ENCODE data around the gene GMPS. TPM values are rescaled to one million over a fixed set of nuclear protein-coding genes. Genes with fewer than 3 reads are reported as not detected.
A peak's percentile ranks its signal among the peaks of the same experiment; 100 is the strongest.
"Not testable (repeated sequence)": the region's sequence is repeated elsewhere in the genome, so short reads cannot be mapped to it uniquely, and the experiment has no call there.

The GMPS gene
- total RNA-seq, 1 donor from 2014 or later, result 34.0 TPM

DNA sequence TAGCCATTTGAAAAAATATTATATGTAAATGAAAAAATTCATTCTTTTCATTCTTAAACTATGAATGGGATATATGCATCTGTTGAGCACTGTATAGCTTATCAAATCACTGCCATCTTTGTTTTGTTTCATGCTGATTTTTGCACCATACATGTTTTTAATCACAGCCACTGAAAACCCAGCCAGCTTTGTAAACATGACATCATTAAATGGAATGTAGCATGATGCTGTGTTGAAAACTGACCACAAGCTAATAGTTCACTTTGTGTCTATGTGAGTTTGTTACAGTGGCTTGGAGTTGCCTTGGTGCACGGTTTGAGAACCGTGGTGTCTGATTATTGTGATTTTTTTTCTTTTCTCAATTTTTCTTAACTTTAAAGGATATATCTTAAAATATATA is 75.7 kb downstream of the GMPS start:
- DNase-seq, result no peak

DNA sequence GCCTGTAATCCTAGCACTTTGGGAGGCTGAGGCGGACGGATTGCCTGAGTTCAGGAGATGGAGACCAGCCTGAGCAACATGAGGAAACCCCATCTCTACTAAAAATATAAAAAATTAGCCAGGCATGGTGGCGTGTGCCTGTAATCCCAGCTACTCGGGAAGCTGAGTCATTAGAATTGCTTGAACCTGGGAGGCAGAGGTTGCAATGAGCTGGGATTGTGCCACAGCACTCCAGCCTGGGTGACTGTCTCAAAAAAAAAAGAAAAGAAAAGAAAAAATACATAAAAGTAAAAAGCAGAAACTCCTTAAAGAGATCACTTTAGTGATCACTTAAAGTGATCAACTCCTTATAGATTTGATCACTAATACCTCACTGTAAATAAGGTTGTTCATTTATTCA is 78.0 kb downstream of the GMPS start:
- DNase-seq, result no peak

DNA sequence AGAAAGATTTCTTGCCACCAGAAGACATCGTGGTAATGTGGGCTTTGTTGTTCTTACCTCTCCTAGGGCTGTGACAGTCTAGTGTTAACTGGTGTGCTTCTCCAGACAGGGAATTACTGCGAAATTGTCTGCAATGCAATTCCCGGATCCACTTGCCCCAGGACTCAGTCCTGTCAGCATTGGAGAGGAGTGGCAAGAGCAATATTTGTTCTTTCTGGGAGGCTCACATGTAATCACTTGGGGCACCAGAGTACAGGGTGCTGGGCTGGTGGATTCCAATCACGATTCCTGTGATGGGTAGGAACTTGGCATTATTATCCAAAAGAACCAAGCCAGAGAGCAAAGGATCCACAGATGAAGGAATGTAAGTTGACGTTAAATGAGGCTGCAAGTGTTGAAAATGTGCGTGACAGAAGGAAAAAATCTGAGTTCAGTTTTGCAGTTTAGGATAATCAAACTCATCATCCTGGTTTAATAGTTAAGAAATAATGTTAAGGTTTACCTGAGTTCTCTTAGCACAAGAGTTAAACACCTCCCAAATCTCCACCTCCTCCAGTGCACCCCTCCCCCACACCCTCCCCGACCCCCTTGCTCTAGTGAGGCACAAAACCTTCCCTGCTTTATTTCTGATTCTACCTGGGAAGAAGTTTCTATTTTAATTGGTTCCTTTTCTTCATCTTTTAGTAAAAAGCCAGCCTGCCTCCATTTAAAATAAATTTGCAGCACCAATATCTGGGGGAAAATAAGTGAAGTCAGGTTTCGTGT is 79.2 kb downstream of the GMPS start:
- DNase-seq, result no peak

DNA sequence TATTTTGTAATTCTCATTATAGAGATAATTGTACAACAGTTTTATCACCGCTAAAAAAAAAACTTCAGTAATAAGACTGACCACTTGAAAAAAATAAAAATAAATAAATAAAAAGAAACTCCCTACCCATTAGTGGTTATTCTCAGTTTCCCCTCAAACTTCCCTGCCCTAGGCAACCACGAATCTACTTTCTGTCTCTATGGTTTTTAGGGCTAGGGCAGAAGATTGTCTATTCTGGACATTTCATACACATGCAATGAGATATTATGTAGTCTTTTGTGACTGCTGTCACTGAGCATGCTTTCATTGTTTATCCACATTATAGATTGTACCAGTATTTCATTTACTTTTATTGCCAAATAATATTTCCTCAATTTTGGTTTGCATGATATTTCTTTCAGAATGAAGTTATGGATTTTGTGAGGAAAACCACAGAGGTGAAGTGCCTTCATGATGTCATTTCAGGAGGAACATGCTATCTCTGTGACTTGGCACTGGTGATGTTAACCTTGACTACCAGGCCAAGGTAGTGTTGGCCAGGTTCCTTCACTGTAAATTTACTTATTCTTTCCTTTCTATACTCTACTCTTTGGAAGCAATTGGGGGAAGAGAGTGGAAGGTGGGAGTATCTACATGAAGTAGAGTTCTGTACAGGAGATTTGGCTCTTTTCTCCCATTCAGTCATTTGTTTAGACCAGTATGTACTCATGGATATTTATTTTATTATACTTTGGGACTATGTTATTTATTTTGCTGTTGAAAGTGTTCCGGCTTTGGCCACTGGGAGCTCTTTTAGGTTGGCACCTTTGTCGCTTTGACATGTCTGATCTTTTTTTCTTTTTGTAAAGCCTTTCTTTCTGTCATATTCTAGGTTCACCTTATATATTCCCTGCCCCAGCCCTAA is 86.3 kb downstream of the GMPS start:
- DNase-seq, result no peak

DNA sequence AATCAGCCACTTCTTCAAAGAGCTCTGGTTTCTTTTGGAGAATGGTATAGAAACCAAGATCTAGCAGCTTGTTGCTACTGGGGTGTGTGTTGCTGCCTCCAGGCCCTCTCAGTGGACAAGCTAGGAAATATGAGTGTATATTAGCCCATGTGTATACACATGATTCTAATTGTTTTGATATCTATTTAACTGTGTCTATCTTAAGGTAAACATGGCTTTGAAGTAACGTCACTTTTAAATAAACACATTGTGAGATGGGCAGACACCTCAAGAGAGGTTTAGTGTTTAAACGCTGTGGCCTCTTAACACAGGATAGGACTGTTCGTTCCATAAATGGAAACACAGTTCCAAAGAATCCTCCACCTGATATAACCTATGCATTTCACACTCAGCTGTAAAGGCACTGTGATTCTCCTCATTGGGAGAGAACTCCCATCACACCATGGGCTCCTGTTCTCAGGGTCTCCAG is 87.0 kb downstream of the GMPS start:
- DNase-seq, result no peak

DNA sequence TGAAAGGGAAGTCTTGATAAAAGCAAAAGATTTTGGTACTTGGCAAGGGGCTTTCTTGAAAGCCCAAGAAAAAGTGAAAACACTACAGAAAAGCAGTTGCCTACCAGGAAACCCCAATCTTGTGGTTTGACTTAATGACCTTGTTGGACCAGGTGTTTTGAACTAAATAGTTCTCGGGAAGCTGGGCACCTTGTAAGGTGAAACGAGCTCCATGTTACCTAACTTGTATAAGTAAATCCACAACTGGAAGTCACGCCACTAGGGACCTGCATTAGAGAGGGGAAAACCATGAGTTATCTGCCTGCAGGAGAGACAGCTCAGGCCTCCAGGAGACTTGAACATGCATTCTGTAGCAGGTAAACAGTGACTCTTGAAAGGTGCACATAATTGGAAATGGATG is 88.2 kb downstream of the GMPS start:
- no peak for DNase-seq

DNA sequence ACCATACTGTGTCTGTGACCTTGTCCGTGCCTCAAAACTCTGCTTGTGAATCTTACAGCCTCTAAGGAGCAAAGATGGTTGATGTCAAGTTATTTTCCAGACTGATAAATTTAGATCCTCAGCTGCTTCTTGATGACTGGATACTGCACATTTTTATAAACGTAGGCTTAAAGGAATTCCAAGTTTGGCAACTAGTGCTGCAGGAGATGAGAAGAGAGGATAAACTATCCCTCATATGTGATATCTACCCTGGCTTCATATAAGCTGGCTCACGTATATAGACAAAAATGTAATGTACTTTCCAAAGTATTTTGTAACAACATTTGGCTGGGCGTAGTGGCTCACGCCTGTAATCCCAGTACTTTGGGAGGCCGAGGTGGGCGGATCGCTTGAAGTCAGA is 89.6 kb downstream of the GMPS start:
- no peak for DNase-seq

DNA sequence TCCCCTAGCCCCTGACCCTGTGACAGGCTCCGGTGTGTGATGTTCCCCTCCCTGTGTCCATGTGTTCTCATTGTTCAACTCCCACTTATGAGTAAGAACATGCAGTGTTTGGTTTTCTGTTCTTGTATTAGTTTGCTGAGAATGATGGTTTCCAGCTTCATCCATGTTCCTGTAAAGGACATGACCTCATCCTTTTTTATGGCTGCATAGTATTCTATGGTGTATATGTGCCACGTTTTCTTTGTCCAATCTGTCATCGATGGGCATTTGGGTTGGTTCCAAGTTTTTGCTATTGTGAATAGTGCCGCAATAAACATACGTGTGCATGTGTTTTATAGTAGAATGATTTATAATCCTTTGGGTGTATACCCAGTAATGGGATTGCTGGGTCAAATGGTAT is 90.6 kb downstream of the GMPS start:
- not testable (repeated sequence) for DNase-seq

DNA sequence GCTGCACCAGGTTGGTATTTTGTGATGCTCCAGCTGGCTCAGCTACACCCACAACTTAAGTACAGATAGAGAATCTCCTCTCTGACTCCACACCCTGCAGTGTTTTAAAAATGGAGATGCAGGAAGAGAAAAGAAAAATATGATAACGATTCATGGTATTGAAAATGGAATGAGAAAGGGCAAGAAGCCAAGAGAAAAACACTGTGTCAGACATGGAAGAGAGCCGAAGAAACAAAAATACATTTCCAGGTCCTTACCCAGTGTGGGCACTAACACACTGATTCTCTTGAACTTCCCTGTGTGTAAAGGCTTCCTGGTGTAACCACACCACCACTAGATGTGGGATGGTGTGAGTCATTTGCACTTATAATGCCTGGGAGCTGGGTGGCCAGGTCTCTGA is 93.1 kb downstream of the GMPS start:
- DNase-seq, result no peak

DNA sequence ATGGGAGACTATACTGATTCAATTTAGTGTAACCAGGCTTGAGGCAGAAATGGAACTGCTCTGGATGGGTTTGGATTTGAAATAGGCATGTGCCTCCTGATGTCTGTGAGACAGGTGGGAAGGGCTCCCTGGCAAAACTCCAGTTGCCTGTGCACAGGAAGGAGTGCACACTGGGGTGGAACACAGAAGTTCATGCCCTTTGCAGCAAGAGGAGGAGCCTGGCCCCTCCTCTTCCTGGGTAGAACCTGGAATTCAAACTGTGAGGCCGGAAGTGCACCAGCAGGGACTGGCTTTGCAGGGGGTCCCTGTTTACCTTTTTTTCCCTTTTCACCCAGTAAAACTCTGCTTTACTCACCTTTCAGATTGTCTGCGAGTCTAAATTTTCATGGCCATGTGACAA is 99.9 kb downstream of the GMPS start:
- no peak for DNase-seq

DNA sequence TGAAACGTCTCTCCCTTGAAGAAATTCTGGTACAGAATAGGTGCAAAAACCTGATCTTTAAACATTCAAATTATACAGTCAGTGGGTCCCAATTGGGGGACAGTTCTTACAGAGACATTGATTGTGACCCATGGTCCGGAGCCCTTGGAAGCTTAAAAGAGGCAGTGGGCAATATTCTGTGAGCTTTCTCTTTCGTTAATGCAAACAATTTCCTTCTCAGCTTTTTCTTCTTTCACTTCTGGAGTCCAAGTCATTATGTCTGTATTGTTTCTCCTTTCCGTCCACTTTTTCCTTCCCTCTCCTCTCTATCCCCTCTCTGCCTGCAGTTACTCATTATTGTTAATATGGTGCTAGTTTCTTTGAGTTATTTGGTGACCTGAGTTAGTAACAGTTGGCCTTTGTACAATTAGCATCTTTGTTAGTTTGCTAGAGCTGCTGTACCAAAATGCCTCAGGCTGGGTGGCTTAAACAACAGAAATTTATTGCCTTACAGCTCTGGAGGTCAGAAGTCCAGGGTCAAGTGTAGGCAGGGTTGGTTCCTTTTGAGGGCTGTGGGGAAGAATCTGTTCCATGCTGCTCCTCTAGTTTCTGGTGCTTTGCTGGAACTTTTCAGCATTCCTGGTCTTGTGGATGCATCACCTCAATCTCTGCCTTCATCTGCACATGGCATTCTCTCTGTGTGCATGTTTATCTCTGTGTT is 102.6 kb downstream of the GMPS start:
- DNase-seq, result no peak

DNA sequence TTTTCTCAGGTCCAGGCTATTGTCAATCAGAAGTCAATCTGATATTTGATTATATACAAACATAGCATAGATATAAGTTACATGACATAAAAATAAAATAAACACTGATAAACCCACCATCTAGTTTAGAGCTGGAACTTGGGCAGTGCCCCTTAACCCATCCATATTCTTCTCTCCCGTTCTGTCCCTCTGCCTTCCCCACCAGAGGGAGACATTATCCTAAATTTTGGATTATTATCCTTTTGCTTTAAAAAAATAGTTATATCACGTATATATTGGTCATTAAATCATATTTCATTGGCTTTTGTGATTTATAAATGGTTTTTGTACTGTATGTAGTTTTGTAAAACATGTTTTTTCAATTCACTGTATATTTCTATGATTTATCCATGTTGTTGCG is 107.9 kb downstream of the GMPS start:
- DNase-seq, result no peak

DNA sequence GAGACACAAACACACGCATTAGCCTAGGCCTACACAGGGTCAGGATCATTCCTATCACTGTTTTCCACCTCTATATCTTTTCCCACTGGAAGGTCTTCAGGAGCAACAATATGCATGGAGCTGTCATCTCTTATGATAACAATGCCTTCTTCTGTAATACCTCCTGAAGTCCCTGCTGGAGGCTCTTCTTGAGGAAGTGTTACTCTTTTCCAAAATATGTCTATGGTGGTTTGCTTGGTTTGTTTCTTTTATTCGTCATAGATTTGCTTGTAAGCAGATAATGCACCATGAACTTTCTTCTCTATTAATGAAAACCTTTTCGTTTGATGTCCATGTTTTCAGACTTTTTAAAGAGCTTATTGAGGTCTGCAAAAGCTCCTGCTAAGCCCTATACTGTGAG is 109.3 kb downstream of the GMPS start:
- no peak for DNase-seq

DNA sequence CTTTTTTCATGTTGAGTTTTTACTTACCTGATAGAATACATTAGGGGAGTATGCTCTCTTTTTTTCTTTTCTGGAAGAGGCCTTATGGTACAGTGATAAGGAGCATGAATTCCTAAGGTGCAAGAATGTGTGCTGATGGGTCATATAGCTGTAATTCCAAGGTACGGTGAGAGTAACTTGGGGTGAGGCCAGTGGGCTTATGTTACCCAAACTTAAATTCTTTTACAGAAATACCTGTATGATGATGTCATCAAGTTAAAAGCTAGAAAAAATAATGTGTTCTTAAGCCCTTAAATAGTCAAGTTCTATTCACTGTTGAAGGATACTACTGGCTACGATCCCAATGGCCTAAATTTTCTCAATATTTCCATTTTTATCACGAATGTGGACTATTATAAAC is 111.2 kb downstream of the GMPS start:
- DNase-seq, result no peak

DNA sequence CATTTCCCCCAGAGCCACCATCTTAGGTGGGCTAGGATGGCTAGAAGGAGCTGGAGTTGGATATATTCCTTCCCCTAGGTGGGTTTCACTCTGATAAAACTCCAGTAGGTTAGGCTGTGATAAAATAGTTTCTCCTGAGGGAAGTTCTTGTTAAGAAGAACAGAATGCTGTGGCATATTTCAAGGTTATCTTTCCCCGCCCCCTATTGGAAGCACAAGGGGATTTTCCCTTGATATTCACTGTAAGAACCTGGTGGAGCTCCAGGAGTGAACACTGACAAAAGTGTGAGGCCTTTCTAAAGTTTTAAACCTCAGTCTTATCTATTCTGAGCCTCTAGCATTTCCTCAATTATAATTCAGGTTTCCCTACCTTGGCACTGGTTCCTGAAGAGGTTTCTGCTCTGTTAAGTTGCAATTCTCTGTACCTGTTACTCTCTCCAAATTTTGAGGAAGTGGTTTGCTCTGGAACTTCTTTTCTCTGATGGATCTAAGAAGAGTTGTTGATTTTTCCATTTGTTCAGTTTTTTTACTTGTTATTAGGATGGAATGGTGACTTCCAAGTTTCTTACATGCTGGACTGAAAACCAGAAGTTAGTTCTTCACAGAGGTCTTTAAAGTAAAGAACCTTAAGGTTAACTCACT is 113.5 kb downstream of the GMPS start:
- peak; percentile 8 for DNase-seq

DNA sequence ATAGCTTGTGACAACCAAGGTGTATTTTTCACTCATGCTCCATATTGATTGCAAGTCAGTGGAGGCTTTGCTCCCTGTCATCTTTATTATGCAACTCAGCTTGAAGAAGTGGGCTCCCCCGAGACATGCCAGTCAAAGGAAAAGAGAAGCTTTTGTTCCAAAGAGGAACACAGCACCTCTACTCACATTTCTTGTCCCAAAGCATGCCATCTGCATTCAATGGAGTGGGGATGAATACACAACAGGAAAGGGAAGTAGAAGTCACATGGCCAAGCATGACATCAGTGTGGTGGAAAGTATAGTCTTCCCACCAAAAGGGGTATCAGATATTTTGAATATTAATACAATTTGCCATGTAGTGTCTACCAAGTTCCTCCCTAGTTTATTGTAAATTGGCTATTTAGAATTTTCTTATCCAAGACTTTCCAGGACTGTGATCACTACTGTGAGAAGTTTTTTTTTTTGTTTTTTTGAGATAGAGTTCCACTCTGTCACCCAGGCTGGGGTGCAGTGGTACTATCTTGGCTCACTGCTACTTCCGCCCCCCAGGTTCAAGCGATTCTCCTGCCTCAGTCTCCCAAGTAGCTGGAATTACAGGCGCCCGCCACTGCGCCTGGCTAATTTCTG is 114.5 kb downstream of the GMPS start:
- no peak for DNase-seq

DNA sequence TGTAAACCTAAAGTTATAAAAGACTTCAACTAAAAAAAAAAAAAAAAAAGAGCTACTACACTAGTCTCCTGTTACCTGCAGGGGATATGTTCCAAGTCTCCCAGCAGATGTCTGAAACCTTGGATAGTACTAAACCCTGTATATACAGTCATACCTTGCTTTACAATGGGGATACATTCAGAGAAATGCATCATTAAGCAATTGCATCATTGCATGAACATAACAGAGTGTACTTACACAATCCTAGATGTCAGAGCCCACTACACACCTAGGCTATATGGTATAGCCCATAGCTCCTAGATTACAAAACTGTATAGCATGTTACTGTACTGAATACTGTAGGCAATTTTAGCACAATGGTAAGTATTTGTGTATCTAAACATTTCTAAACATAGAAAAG is 119.1 kb downstream of the GMPS start:
- DNase-seq, result no peak

DNA sequence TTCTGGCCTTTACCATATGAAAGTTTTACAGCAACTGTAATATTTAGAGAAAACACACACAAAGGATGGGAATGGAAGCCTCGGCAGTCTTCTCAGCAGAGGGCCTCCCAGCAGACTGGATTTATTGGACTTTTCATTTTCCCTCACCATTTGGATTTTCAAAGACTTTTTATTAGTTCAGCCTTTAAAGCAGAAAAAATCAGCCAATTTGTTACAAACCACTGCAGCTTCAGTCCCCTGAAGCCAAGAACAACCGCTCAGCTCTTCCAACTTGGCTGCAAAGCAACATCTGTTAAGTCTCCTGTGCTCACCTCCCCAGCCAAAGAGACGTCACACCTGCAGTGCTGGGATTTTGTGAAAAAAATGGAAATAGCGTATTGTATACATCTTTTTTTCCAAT is 120.8 kb downstream of the GMPS start:
- DNase-seq, result no peak

DNA sequence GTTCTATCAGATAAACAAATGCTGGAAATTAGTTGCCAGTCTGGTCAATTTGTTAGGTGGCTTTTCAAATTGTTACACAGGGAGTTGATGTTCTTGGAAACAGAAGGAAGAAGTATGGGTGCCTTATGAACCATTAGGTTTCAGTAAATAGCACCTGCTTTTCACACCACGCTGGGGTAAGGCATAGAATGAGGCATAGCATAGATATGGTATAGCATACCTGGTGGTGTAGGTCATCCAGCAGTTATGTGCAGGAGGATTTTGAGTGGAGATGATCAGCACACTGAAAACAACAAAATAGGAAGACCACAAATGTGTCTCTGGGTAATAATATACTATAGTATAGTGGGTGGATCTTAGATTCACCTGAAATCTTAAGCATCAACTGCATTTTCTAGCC is 121.4 kb downstream of the GMPS start:
- DNase-seq, result no peak

All from dermis blood vessel endothelial cell (primary cell).